Mucosa of descending colon (tissue), 3 donors: ENCODE data around the gene ANO1. TPM values are rescaled to one million over a fixed set of nuclear protein-coding genes. Genes with fewer than 3 reads are reported as not detected.

ENCODE experiments used
- ATAC-seq: fragments of 200-7000 bp; cut with Tn5 transposase; one replicate; pipeline ENCODE4 v1.9.1; 2020; ENCODE audit warnings: mild to moderate bottlenecking, moderate library complexity
- DNase-seq, 3 donors: peaks; one replicate each; pipeline ENCODE4 v3.0.0-alpha.2; 2020
- H3K36me3 ChIP-seq: fragments of 200-600 bp; one replicate; pipeline ENCODE4 v1.8.0; 2021; ENCODE audit warnings: low read depth, mild to moderate bottlenecking
- H3K4me1 ChIP-seq: fragments of 200-600 bp; one replicate; pipeline ENCODE4 v1.8.0; 2021; ENCODE audit warnings: low read depth, mild to moderate bottlenecking
- H3K4me3 ChIP-seq: fragments of 200-600 bp; one replicate; pipeline ENCODE4 v1.8.0; 2021; ENCODE audit warnings: mild to moderate bottlenecking
- H3K9me3 ChIP-seq: fragments of 200-600 bp; one replicate; pipeline ENCODE4 v1.8.0; 2021; ENCODE audit warnings: mild to moderate bottlenecking
- intact Hi-C, 2 donors: fragments of 100-400 bp; cut with DNase I in 1 of 2; cut with micrococcal nuclease in 1 of 2; formaldehyde crosslinking; loops; one replicate each; pipeline versions ENCODE4 v1.11.0 to v1.11.1; 2022; cut with DNase I, micrococcal nuclease
- total RNA-seq, 3 donors: library from RNA; stranded (reverse); fragmentation: NEBNext Ultra II Directional in 2 of 3; extraction: Animal tissue kit (Norgen Biotek cat#: 25700) in 2 of 3; gene quantifications; one replicate each; pipeline versions ENCODE4 v1.2.1 to v1.2.4, GENCODE V29; 2021 to 2023
- TF ChIP-seq, protein P1 (sequence below): fragments of 200-600 bp; IDR thresholded peaks from one replicate; pipeline ENCODE4 v1.8.0; 2022; ENCODE audit warnings: antibody characterized with exemption, mild to moderate bottlenecking
- donor health status: DM: no; HTN: no; CAD: no; lungs with moderate emphysema.
- donor health status: DM: no; HTN: no; CAD: no.
- donor health status: DM: no; HTN: yes; CAD: no.

Gene ANO1
- total RNA-seq, 3 donors from 2014 or later = 10.7 to 26.6 (median 11.8) TPM

DNA sequence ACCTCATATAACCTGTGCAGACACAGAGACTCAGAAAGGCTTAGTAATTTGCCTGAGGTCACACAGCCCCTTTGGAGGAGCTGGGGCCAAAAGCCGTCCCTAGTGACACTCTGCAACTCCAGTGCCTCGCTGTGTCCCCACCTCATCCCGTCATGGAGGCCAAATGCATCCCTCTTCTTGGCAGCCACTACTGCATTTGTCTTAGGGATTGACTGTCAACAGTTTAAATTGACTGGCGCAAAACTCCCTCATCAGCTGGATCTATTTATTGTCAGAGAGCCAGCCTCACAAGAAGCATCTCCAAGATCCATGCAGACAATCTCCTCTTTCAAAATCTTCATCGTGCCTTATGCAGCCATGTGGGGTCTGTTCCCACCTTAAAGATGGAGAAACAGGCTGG lies 35.7 kb downstream of the ANO1 start:
- Histone ChIP-seq H3K4me3 (no peak overlapping the region), H3K36me3 (no peaks in the 10 kb centered on the region), H3K9me3 (no peaks in the 10 kb centered on the region), H3K4me1 (no peaks in the 10 kb centered on the region)
- TF ChIP-seq, protein P1, sequence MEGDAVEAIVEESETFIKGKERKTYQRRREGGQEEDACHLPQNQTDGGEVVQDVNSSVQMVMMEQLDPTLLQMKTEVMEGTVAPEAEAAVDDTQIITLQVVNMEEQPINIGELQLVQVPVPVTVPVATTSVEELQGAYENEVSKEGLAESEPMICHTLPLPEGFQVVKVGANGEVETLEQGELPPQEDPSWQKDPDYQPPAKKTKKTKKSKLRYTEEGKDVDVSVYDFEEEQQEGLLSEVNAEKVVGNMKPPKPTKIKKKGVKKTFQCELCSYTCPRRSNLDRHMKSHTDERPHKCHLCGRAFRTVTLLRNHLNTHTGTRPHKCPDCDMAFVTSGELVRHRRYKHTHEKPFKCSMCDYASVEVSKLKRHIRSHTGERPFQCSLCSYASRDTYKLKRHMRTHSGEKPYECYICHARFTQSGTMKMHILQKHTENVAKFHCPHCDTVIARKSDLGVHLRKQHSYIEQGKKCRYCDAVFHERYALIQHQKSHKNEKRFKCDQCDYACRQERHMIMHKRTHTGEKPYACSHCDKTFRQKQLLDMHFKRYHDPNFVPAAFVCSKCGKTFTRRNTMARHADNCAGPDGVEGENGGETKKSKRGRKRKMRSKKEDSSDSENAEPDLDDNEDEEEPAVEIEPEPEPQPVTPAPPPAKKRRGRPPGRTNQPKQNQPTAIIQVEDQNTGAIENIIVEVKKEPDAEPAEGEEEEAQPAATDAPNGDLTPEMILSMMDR = no peak
- DNase-seq = peak in 1 of 3 donors; percentile 5
- intact Hi-C loops = no loop called here
- no peak for ATAC-seq

DNA sequence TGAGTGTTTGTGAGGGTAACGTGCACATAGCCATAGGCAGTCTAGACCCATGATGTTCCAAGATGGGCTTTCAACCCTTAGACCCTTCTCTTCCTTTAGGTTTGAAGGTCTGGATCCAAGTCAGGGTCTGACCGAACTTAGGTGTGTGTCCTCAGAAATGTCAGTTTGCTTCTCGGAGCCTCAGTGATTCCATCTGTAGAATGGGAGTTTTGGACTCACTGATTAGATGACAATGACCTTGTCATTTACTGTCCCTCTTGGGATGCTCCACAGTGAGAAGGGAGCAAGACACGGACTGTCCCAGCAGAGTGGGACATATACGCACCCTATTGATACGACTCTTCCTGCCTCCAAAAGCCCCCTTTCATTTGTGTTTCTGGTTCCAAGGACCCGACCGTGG lies 37.7 kb downstream of the ANO1 start:
- Histone ChIP-seq H3K4me3 (no peak overlapping the region), H3K4me1 (no peaks in the 10 kb centered on the region), H3K36me3 (no peaks in the 10 kb centered on the region), H3K9me3 (no peaks in the 10 kb centered on the region)
- DNase-seq (no peak), ATAC-seq (no peak)
- intact Hi-C loops = no loop called here
- TF ChIP-seq, protein P1 = no peak

DNA sequence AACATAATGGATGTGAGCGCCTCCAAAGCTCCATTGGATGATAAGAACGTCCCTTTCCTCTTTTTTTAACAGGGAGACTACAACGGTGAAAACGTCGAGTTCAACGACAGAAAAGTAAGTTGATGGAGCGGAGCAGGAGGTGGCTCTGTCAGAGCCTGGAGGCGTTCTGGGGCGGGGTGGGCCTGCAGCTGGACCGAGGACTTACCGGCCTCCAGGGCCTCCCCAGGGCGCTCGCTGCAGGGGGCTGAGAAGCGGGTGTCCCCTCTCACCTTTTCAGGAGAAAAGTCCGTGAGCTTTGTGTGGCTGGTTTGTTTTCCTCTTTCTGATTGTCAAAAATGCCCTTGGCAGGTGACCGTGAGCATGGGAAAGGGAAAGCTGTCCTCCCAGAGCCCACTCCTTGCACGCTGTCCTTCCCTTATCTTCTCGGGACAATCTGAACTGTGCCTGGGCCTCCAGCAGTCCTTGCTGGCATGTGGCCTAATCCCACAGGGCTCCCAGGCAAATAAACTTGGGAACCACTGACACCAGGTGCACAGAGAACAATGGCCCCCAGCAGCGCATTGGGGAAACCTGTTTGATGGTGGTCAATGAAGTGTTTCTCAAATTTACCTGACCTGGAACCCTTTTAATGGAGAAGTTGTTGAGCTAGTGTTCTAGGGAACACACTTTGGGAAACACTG lies 38.4 kb downstream of the ANO1 start:
- Histone ChIP-seq H3K9me3 (no peaks in the 10 kb centered on the region), H3K4me3 (no peak overlapping the region), H3K36me3 (no peaks in the 10 kb centered on the region), H3K4me1 (no peaks in the 10 kb centered on the region)
- DNase-seq (no peak), ATAC-seq (no peak)
- TF ChIP-seq, protein P1 = no peak
- intact Hi-C loops = no loop called here

DNA sequence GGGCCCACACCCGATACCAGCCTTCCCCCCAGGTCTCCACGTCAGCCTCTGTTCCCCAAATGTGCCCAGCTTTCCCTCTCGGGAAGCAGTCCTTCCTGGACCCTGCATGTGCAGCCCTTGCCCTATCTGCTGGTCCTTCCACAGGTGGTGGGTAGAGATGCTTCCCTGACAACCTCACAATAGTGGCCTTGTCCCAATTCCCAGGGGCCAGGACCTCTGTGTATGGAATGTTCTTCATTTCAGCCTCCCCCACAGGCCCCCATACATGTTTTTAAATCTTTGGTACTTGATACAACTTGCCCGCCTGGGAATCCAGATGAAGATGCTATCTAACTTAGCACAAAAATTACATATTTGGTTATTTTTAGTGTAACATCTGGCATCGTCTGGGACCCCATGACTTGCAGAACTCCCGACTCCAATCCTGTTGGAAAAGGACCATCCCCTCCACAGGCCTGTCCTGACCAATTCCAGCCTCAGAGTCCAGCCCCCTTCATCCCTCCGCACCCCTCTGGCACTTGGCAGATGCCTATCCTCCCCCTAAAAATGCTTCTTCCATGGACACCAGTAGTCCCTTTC lies 39.5 kb downstream of the ANO1 start:
- no peak for DNase-seq
- H3K9me3 ChIP-seq = no peaks in the 10 kb centered on the region
- intact Hi-C loops = no loop called here
- no peaks in the 10 kb centered on the region for H3K4me1 ChIP-seq
- ATAC-seq = no peak
- no peak overlapping the region for H3K4me3 ChIP-seq
- TF ChIP-seq, protein P1 = no peak
- no peaks in the 10 kb centered on the region for H3K36me3 ChIP-seq

GRCh38 chr11:70118642-70119041 lies 40.5 kb downstream of the ANO1 start:
- no peak for ATAC-seq
- no peak overlapping the region for H3K4me3 ChIP-seq
- no peak for DNase-seq
- intact Hi-C loops = no loop called here
- TF ChIP-seq, protein P1 = no peak
- no peaks in the 10 kb centered on the region for H3K9me3 ChIP-seq
- no peaks in the 10 kb centered on the region for H3K36me3 ChIP-seq
- no peaks in the 10 kb centered on the region for H3K4me1 ChIP-seq
